GM23338 (cell line): ENCODE results near the gene CD300A. TPM values are rescaled to one million over a fixed set of nuclear protein-coding genes. Genes with fewer than 3 reads are reported as not detected.

ENCODE experiments used
- ATAC-seq: fragments of 200-7000 bp; cut with Tn5 transposase; 3 replicates; pipeline ENCODE4 v1.9.1; 2020
- DNase-seq: peaks from one replicate; pipeline ENCODE4 v3.0.0-alpha.2; 2015; ENCODE audit warnings: low spot score
- H2AFZ ChIP-seq: fragments of 200-600 bp; sonication (generic); 2 replicates; pipeline ENCODE4 v1.8.0; 2016; ENCODE audit warnings: antibody characterized with exemption, mild to moderate bottlenecking, moderate library complexity
- H3F3A ChIP-seq: fragments of 200-600 bp; sonication (generic); replicated peaks from 2 replicates; pipeline ENCODE4 v1.8.0; 2017; ENCODE audit warnings: antibody characterized with exemption, mixed run types, low read depth
- H3K27ac ChIP-seq: fragments of 200-600 bp; sonication (generic); 2 replicates; pipeline ENCODE4 v1.6.1; 2016; ENCODE audit warnings: low read depth
- H3K27me3 ChIP-seq: fragments of 200-600 bp; sonication (generic); 2 replicates; pipeline ENCODE4 v1.8.0; 2016; ENCODE audit warnings: mild to moderate bottlenecking, mixed run types, moderate library complexity; ENCODE audit not compliant: insufficient read depth
- H3K36me3 ChIP-seq: fragments of 200-600 bp; sonication (generic); 2 replicates; pipeline ENCODE4 v1.8.0; 2016; ENCODE audit warnings: mild to moderate bottlenecking; ENCODE audit not compliant: insufficient read depth
- H3K4me1 ChIP-seq: fragments of 200-600 bp; sonication (generic); 2 replicates; pipeline ENCODE4 v1.8.0; 2016; ENCODE audit warnings: mild to moderate bottlenecking, moderate library complexity; ENCODE audit not compliant: insufficient read depth
- H3K4me2 ChIP-seq: fragments of 200-600 bp; sonication (generic); 2 replicates; pipeline ENCODE4 v1.7.1; 2017; ENCODE audit warnings: mixed run types
- H3K4me3 ChIP-seq: fragments of 200-600 bp; sonication (generic); 2 replicates; pipeline ENCODE4 v1.6.1; 2016; ENCODE audit warnings: mixed run types
- H3K79me2 ChIP-seq: fragments of 200-600 bp; sonication (generic); replicated peaks from 2 replicates; pipeline ENCODE4 v1.8.0; 2017; ENCODE audit warnings: mild to moderate bottlenecking; ENCODE audit not compliant: insufficient read depth
- H3K9me2 ChIP-seq: fragments of 200-600 bp; sonication (generic); 2 replicates; pipeline ENCODE4 v1.8.0; 2017; ENCODE audit not compliant: insufficient read depth
- H4K20me1 ChIP-seq: fragments of 200-600 bp; sonication (generic); replicated peaks from 2 replicates; pipeline ENCODE4 v1.8.0; 2017; ENCODE audit warnings: mild to moderate bottlenecking; ENCODE audit not compliant: insufficient read depth
- H3K27ac Mint-ChIP-seq: 2 replicates; pipeline ENCODE4 v1.8.0; 2020; ENCODE audit warnings: inconsistent platforms, mild to moderate bottlenecking, moderate library complexity, mixed read lengths
- H3K27me3 Mint-ChIP-seq: 3 replicates; pipeline ENCODE4 v1.8.0; 2022; ENCODE audit warnings: low read depth, mild to moderate bottlenecking, moderate library complexity, mixed read lengths, inconsistent platforms; ENCODE audit not compliant: insufficient read depth, poor library complexity
- H3K36me3 Mint-ChIP-seq: 3 replicates; pipeline ENCODE4 v1.8.0; 2021; ENCODE audit warnings: low read depth, mild to moderate bottlenecking, inconsistent platforms, moderate library complexity, mixed read lengths
- H3K4me1 Mint-ChIP-seq: 3 replicates; pipeline ENCODE4 v1.8.0; 2020; ENCODE audit warnings: mild to moderate bottlenecking, inconsistent platforms, mixed read lengths
- H3K4me3 Mint-ChIP-seq: 3 replicates; pipeline ENCODE4 v1.8.0; 2021; ENCODE audit warnings: moderate library complexity, mild to moderate bottlenecking, inconsistent platforms, mixed read lengths
- H3K9me3 Mint-ChIP-seq: 3 replicates; pipeline ENCODE4 v1.8.0; 2020; ENCODE audit warnings: moderate library complexity, mild to moderate bottlenecking, inconsistent platforms, mixed read lengths
- CREB1 ChIP-seq: fragments of 250-450 bp; sonication (Bioruptor Pico); IDR thresholded peaks from 2 replicates; pipeline ENCODE4 v1.5.0; 2020; ENCODE audit warnings: low read depth, mild to moderate bottlenecking, moderate library complexity
- CTCF ChIP-seq, 2 experiments: fragments of 200-600 bp in 1 of 2; sonication (generic) in 1 of 2; conservative IDR thresholded peaks; 2 replicates each; pipeline versions ENCODE4 v1.5.1 to v1.6.1; 2016 to 2017; ENCODE audit warnings: antibody characterized with exemption in 2 of 2, low read depth in 2 of 2, mild to moderate bottlenecking in 2 of 2, moderate library complexity in 1 of 2
- ETS1 ChIP-seq: IDR thresholded peaks from 2 replicates; pipeline ENCODE4 v1.6.1; 2016; ENCODE audit warnings: antibody characterized with exemption
- EZH2 ChIP-seq: fragments of 200-600 bp; sonication (generic); IDR thresholded peaks from one replicate; pipeline ENCODE4 v1.8.0; 2017; ENCODE audit warnings: antibody characterized with exemption, mild to moderate bottlenecking, low read depth; ENCODE audit not compliant: unreplicated experiment
- EZH2phosphoT487 ChIP-seq: fragments of 200-600 bp; sonication (generic); IDR thresholded peaks from one replicate; pipeline ENCODE4 v1.8.1; 2018; ENCODE audit warnings: antibody characterized with exemption; ENCODE audit not compliant: unreplicated experiment
- JUNB ChIP-seq: IDR thresholded peaks from one replicate; pipeline ENCODE4 v1.6.1; 2016; ENCODE audit warnings: antibody characterized with exemption; ENCODE audit not compliant: unreplicated experiment
- NANOG ChIP-seq: IDR thresholded peaks from 2 replicates; pipeline ENCODE4 v1.6.1; 2016; ENCODE audit warnings: antibody characterized with exemption, borderline replicate concordance
- POLR2AphosphoS5 ChIP-seq: IDR thresholded peaks from 2 replicates; pipeline ENCODE4 v1.6.1; 2016; ENCODE audit warnings: antibody characterized with exemption, low read depth
- STAT1 ChIP-seq: IDR thresholded peaks from one replicate; pipeline ENCODE4 v1.6.1; 2016; ENCODE audit warnings: antibody characterized with exemption; ENCODE audit not compliant: unreplicated experiment
- ZNF114 ChIP-seq: fragments of 250-450 bp; sonication (Bioruptor Pico); IDR thresholded peaks from 2 replicates; pipeline ENCODE4 v1.5.0; 2020; ENCODE audit warnings: mild to moderate bottlenecking, moderate library complexity
- ZNF331 ChIP-seq: fragments of 250-450 bp; sonication (Bioruptor Pico); IDR thresholded peaks from 2 replicates; pipeline ENCODE4 v1.5.0; 2020; ENCODE audit warnings: low read depth, mild to moderate bottlenecking, moderate library complexity
- polyA plus RNA-seq: library from polyadenylated mRNA; unstranded; fragments of >200 nt; fragmentation: Nextera tagmentation; extraction: Ambion mirVana; gene quantifications from 2 replicates; pipeline ENCODE4 v1.2.1, GENCODE V29; 2016
- total RNA-seq: library from RNA; depleted of rRNA; stranded (reverse); fragments of >200 nt; shearing (Covaris generic); gene quantifications from 2 replicates; pipeline ENCODE4 v1.2.3, GENCODE V29; 2014
- TF ChIP-seq, protein P1 (sequence below): IDR thresholded peaks from one replicate; pipeline ENCODE4 v1.6.1; 2018; ENCODE audit warnings: antibody characterized with exemption; ENCODE audit not compliant: unreplicated experiment

Gene CD300A
- total and polyA plus RNA-seq, 2 experiments from 2014 or later = 0.37 to 0.45 TPM

DNA sequence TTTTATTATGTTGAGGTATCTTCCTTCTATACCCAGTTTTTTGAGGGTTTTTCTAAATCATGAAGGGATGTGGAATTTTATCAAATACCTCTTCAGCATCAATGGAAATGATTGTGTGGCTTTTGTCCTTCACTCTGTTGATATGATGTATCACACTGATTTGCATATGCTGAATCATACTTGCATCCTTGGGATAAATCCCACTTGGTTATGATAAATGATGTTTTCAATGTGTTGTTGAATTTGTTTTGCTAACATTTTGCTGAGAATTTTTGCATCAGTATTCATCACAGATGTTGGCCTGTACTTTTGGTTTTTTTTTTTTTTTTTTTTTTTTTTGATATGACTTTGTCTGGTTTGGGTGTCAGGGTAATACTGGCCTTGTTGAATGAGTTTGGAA is 41.7 kb downstream of the CD300A start (continued):
- TF ChIP-seq, protein P1, sequence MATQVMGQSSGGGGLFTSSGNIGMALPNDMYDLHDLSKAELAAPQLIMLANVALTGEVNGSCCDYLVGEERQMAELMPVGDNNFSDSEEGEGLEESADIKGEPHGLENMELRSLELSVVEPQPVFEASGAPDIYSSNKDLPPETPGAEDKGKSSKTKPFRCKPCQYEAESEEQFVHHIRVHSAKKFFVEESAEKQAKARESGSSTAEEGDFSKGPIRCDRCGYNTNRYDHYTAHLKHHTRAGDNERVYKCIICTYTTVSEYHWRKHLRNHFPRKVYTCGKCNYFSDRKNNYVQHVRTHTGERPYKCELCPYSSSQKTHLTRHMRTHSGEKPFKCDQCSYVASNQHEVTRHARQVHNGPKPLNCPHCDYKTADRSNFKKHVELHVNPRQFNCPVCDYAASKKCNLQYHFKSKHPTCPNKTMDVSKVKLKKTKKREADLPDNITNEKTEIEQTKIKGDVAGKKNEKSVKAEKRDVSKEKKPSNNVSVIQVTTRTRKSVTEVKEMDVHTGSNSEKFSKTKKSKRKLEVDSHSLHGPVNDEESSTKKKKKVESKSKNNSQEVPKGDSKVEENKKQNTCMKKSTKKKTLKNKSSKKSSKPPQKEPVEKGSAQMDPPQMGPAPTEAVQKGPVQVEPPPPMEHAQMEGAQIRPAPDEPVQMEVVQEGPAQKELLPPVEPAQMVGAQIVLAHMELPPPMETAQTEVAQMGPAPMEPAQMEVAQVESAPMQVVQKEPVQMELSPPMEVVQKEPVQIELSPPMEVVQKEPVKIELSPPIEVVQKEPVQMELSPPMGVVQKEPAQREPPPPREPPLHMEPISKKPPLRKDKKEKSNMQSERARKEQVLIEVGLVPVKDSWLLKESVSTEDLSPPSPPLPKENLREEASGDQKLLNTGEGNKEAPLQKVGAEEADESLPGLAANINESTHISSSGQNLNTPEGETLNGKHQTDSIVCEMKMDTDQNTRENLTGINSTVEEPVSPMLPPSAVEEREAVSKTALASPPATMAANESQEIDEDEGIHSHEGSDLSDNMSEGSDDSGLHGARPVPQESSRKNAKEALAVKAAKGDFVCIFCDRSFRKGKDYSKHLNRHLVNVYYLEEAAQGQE = no peak
- TF ChIP-seq POLR2AphosphoS5 (no peak), ZNF114 (CRISPR knock-in tag) (no peak), NANOG (no peak), EZH2 (no peak), JUNB (no peak), CREB1 (CRISPR knock-in tag) (no peak), ETS1 (no peak), EZH2phosphoT487 (no peak), ZNF331 (CRISPR knock-in tag) (no peak), CTCF (conservative IDR thresholded peaks at IDR 0.05; ENCODE audit: low read depth in 2 of 2) (no peak)

DNA sequence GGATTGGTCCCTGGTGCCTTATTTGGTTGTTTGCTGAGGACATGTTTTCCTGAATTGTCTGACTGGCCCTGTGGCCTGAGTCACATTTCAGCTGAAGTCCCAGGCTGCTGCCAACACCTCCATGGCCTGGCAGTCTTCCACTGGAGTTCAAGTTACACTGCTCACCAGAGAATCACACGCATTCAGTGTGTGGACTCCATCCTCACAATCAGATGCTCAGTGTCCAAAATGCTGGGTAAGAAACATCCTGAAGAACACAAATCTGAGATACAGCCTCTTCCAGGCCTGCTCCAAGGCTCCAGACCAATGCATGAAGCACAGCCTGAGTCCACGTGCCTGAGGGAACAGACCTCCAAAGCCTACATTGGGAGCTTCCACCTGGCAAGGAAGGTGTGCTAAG is 45.6 kb downstream of the CD300A start:
- Histone ChIP-seq H3K4me2 (no peak overlapping the region), H2AFZ (no peak overlapping the region), H3K79me2 (no peaks in the 10 kb centered on the region), H3K27me3 (0 out of 2 replicates have a peak, but pooled peaks cover 3% of the 10 kb centered on the region), H4K20me1 (no peaks in the 10 kb centered on the region), H3K4me3 (no peak overlapping the region), H3K36me3 (no peaks in the 10 kb centered on the region), H3K9me2 (peaks cover 10% of the 10 kb centered on the region; the same call in 1 of the 2 replicates), H3F3A (peaks cover 11% of the 10 kb centered on the region), H3K27ac (no peak overlapping the region), H3K4me1 (no peaks in the 10 kb centered on the region)
- peaks cover 32% of the 10 kb centered on the region for H3K9me3 Mint-ChIP-seq
- peaks cover 15% of the 10 kb centered on the region for H3K27me3 Mint-ChIP-seq
- H3K4me3 Mint-ChIP-seq = no peak overlapping the region
- DNase-seq = no peak
- no peaks in the 10 kb centered on the region for H3K4me1 Mint-ChIP-seq
- H3K27ac Mint-ChIP-seq = no peak overlapping the region
- H3K36me3 Mint-ChIP-seq = peaks cover 18% of the 10 kb centered on the region; the same call in 2 of the 3 replicates
- TF ChIP-seq JUNB = no peak
- TF ChIP-seq EZH2phosphoT487 = no peak
- TF ChIP-seq STAT1 = no peak
- no peak for TF ChIP-seq POLR2AphosphoS5
- no peak for TF ChIP-seq EZH2
- ATAC-seq = no peak
